ENCODE measurements around the gene SORCS3.

- TF ChIP-seq CTCF (conservative IDR thresholded peaks at IDR 0.05; ENCODE audit: low read depth, low read length) (no peak), EZH2 (IDR thresholded peaks at IDR 0.05; ENCODE audit: low read length, unreplicated experiment) (no peak)
Observed at GRCh38 chr10:104892879-104893617, 252.0 kb downstream of the SORCS3 start.

Data from PC-3 (cell line).